ENCODE data around the gene HOXC4. TPM values are rescaled to one million over a fixed set of nuclear protein-coding genes. Genes with fewer than 3 reads are reported as not detected.

The HOXC4 gene
- polyA plus RNA-seq, 4 donors: 0.54 to 8.2 (median 1.1) TPM; not detected in 1

DNA sequence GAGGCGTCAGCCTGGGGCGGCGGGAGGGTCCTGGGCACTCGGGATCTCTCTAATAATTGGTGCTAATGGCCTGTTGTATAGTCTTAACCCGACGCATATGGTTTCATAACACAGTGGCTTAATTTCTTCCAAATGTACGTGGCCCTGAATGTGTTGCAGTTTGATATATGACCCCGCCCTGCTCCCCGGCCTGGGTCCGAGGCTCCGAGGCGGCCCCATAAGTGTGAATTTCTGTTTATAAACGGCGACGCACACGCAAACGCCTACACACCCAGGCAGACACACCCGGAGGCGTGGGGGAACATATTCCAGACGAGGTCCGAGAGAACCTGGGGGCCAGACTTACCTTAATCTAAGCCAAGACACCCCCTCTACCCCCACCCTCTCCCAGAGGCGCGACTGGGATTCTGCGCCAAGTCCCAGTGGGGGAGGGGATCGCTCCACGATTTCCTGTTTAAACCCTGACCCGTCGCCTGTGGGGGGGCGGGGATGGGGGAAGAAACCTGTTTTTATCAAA is 35.1 kb upstream of the HOXC4 start:
- Histone ChIP-seq H3K4me3 (ENCODE audit: low read depth in 1 of 3, low read length in 3 of 3) (peak overlapping the region in 2 of 3 donors; percentile 50 to 67), H3K9me3 (ENCODE audit: control insufficient read depth in 2 of 2, insufficient read depth in 1 of 2, low read depth in 1 of 2, low read length in 1 of 2) (peaks cover 0 to 3% of the 10 kb centered on the region in 2 donors), H3K27ac (ENCODE audit: low read depth in 1 of 3, low read length in 2 of 3) (peak overlapping the region; percentile 5 to 89 (median 82)), H3K27me3 (ENCODE audit: control insufficient read depth in 3 of 3, insufficient read depth in 3 of 3, low read length in 3 of 3) (peaks cover 6 to 96% (median 45%) of the 10 kb centered on the region in 3 donors), H3K36me3 (ENCODE audit: control insufficient read depth in 3 of 3, insufficient read depth in 2 of 3, low read depth in 1 of 3, low read length in 3 of 3) (no peaks in the 10 kb centered on the region), H3K4me1 (ENCODE audit: control insufficient read depth in 3 of 3, insufficient read depth in 2 of 3, low read depth in 1 of 3, low read length in 2 of 3) (peaks cover 0 to 32% (median 2%) of the 10 kb centered on the region in 3 donors)
- FAIRE-seq: no peak
- 12 to 26% (median 23%) methylated on average over 29 of the region's 29 CpGs for WGBS, 3 donors
- peak in 1 of 2 donors; percentile 58 for DNase-seq

DNA sequence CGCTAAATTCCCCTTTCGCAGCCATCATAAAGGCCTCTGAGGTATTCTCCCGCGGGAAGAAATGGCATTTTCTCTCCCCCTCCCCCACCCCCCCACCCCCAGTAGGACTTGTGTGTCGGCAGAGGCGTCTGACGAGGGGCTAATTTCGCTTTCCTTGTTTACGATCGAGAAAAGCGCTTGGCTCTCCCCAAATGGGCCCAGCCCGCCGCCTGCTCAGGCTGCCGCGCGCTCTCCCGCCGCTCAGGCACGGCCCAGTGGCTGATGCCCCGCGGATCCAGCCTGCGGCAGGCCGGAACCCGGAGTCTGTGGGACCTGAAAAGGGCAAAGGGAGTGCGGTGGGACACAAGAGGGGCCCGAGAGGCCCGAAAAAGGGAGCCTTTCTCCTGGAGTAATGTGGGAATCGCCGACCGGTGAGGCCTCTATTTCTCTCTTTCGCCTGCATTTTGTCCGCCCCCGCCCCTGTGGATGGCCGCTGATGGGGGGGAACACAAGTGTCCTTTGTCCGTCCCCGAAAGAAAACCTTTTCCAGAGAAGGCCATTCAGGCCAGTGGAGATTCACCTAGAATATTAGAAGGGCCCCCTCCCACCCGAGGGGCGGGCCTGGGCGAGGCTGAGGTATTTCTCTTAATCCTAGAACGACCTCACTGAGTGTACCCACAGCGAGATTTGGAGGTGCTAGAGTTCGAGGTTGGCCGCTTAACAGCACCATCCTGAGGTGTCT is 34.4 kb upstream of the HOXC4 start:
- 39 to 55% (median 53%) methylated on average over 40 to 43 of the region's 43 CpGs for WGBS, 3 donors
- H3K27me3 ChIP-seq (ENCODE audit: control insufficient read depth in 3 of 3, insufficient read depth in 3 of 3, low read length in 3 of 3): peaks cover 5 to 96% (median 46%) of the 10 kb centered on the region in 3 donors

DNA sequence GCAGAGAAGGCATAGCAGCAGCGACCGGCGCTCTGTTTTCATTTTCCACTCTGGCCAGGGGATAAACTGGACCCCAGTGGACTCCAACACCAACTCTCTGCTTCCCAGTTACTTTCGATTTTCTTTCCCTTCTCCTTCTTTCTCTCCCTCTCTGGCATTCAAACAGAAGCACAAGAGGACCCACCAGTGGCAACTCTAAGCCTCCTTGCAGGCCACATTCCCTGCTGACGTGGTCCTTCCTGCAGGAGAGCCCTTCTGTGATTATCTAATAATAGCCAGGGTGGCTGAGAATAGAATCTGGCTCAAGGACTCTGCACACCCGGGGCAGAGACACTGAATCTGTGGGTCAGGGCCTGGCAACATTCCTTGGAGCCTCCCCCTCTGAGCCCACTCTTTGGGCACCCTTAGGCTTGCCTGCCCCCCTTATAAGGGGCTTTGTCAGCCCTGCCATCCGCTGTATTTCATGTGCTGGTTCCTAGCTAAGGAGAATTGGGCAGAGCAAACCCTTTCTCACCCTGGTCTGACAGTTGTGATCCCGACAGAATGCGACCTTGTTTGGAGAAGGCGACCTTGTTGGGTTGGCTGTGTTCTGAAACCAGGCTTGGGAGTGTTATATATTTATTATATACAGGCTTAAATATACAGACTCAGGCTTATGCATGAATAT is 33.6 kb upstream of the HOXC4 start:
- no peaks in the 10 kb centered on the region for H3K36me3 ChIP-seq (ENCODE audit: control insufficient read depth in 3 of 3, insufficient read depth in 2 of 3, low read depth in 1 of 3, low read length in 3 of 3)
- peak overlapping the region in 2 of 3 donors; percentile 41 to 85 for H3K27ac ChIP-seq (ENCODE audit: low read depth in 1 of 3, low read length in 2 of 3)
- 35 to 44% (median 37%) methylated on average over 10 of the region's 10 CpGs for WGBS, 3 donors
- peak overlapping the region in 1 of 3 donors; percentile 9 for H3K4me3 ChIP-seq (ENCODE audit: low read depth in 1 of 3, low read length in 3 of 3)
- peaks cover 0 to 3% of the 10 kb centered on the region in 2 donors for H3K9me3 ChIP-seq (ENCODE audit: control insufficient read depth in 2 of 2, insufficient read depth in 1 of 2, low read depth in 1 of 2, low read length in 1 of 2)
- H3K27me3 ChIP-seq (ENCODE audit: control insufficient read depth in 3 of 3, insufficient read depth in 3 of 3, low read length in 3 of 3): peaks cover 6 to 95% (median 48%) of the 10 kb centered on the region in 3 donors
- FAIRE-seq (no peak), DNase-seq (no peak)
- H3K4me1 ChIP-seq (ENCODE audit: control insufficient read depth in 3 of 3, insufficient read depth in 2 of 3, low read depth in 1 of 3, low read length in 2 of 3): peaks cover 0 to 32% (median 2%) of the 10 kb centered on the region in 3 donors

More for the DNA sequence above, 34.4 kb upstream of the HOXC4 start:
- Histone ChIP-seq H3K4me1 (ENCODE audit: control insufficient read depth in 3 of 3, insufficient read depth in 2 of 3, low read depth in 1 of 3, low read length in 2 of 3) (peaks cover 0 to 32% (median 2%) of the 10 kb centered on the region in 3 donors), H3K4me3 (ENCODE audit: low read depth in 1 of 3, low read length in 3 of 3) (peak overlapping the region in 1 of 3 donors; percentile 67), H3K36me3 (ENCODE audit: control insufficient read depth in 3 of 3, insufficient read depth in 2 of 3, low read depth in 1 of 3, low read length in 3 of 3) (no peaks in the 10 kb centered on the region), H3K27ac (ENCODE audit: low read depth in 1 of 3, low read length in 2 of 3) (peak overlapping the region; percentile 21 to 85 (median 82)), H3K9me3 (ENCODE audit: control insufficient read depth in 2 of 2, insufficient read depth in 1 of 2, low read depth in 1 of 2, low read length in 1 of 2) (peaks cover 0 to 3% of the 10 kb centered on the region in 2 donors)
- DNase-seq (no peak), FAIRE-seq (no peak)

DNA sequence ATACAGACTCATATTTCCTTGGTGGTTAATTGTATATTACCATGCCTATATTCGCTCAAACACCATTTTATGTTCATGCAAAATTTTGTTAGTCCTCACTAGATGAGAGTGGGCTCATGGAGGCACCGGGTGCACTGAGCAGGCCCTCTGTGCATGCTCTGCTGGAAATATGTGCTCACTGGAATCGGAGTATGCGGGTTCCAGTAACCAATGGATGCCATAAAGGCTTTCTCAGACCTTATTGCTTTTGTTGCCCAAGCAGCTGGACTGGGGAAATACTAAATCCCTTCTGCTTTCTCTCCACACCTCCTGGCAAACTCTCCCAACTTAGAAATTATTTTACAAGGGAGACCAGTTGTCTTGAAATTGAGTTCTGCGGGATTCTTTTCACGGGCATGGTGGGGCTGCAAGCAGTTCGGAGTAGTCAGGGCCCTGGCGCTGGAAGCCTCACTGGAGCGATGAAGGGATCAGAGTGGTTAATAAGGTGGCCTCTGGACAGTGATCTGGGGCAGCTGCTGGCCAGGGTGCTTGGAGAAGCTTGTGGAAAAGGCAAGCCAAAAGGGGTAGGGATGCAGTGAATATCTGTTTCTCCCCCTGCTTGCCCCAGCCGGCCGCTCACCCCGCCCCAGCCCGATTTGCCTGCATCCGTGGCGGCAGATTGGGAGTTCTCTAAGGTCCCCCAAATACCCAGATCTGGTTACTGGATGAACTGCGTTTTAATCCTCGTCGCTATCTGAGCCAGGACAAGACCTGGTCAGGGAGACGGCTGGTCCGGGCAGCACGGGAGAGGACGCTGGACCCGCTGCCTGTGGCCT is 32.8 kb upstream of the HOXC4 start:
- no peaks in the 10 kb centered on the region for H3K36me3 ChIP-seq (ENCODE audit: control insufficient read depth in 3 of 3, insufficient read depth in 2 of 3, low read depth in 1 of 3, low read length in 3 of 3)
- H3K27me3 ChIP-seq (ENCODE audit: control insufficient read depth in 3 of 3, insufficient read depth in 3 of 3, low read length in 3 of 3): peaks cover 6 to 95% (median 44%) of the 10 kb centered on the region in 3 donors
- WGBS, 3 donors: 64 to 78% (median 75%) methylated on average over 23 of the region's 23 CpGs
- peak overlapping the region in 1 of 3 donors; percentile 9 for H3K4me3 ChIP-seq (ENCODE audit: low read depth in 1 of 3, low read length in 3 of 3)
- DNase-seq (no peak), FAIRE-seq (no peak)
- peaks cover 0 to 36% (median 2%) of the 10 kb centered on the region in 3 donors for H3K4me1 ChIP-seq (ENCODE audit: control insufficient read depth in 3 of 3, insufficient read depth in 2 of 3, low read depth in 1 of 3, low read length in 2 of 3)
- H3K27ac ChIP-seq (ENCODE audit: low read depth in 1 of 3, low read length in 2 of 3): peak overlapping the region in 2 of 3 donors; percentile 19 to 27
- H3K9me3 ChIP-seq (ENCODE audit: control insufficient read depth in 2 of 2, insufficient read depth in 1 of 2, low read depth in 1 of 2, low read length in 1 of 2): no peaks in the 10 kb centered on the region

DNA sequence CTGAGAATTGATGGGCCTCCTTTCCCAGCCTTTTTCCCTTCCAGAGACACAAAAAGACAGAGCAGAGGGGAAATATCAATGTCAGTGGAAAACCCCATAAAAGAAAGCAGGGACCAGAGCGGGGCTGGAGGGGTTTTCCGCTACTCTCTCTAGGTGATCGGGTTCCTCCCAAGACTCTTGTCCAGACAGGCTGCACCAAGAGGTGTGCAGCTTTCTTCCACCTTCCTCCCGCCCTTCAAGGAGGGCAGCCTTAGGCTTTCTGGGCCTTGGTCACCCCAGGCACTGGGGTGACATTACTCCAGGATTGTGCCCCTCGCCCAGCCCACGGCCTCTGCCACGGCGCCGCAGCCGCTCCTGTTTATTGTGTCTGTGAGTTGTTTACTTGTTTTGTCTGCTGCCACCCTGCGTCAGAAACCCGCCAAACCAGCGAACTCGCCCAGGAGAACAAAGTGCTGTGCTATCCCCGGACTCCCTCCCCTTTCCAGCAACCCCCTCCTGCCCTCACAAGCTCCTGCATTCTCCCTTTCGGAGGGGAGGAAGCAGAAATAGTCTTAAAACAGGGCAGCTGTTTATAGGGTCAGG is 32.1 kb upstream of the HOXC4 start:
- peak overlapping the region in 1 of 3 donors; percentile 19 for H3K27ac ChIP-seq (ENCODE audit: low read depth in 1 of 3, low read length in 2 of 3)
- DNase-seq (no peak), FAIRE-seq (no peak)
- no peak overlapping the region for H3K4me3 ChIP-seq (ENCODE audit: low read depth in 1 of 3, low read length in 3 of 3)
- H3K4me1 ChIP-seq (ENCODE audit: control insufficient read depth in 3 of 3, insufficient read depth in 2 of 3, low read depth in 1 of 3, low read length in 2 of 3): peaks cover 0 to 37% (median 2%) of the 10 kb centered on the region in 3 donors
- 17 to 33% (median 20%) methylated on average over 16 of the region's 16 CpGs for WGBS, 3 donors
- no peaks in the 10 kb centered on the region for H3K36me3 ChIP-seq (ENCODE audit: control insufficient read depth in 3 of 3, insufficient read depth in 2 of 3, low read depth in 1 of 3, low read length in 3 of 3)
- H3K9me3 ChIP-seq (ENCODE audit: control insufficient read depth in 2 of 2, insufficient read depth in 1 of 2, low read depth in 1 of 2, low read length in 1 of 2): no peaks in the 10 kb centered on the region
- H3K27me3 ChIP-seq (ENCODE audit: control insufficient read depth in 3 of 3, insufficient read depth in 3 of 3, low read length in 3 of 3): peaks cover 6 to 96% (median 44%) of the 10 kb centered on the region in 3 donors

DNA sequence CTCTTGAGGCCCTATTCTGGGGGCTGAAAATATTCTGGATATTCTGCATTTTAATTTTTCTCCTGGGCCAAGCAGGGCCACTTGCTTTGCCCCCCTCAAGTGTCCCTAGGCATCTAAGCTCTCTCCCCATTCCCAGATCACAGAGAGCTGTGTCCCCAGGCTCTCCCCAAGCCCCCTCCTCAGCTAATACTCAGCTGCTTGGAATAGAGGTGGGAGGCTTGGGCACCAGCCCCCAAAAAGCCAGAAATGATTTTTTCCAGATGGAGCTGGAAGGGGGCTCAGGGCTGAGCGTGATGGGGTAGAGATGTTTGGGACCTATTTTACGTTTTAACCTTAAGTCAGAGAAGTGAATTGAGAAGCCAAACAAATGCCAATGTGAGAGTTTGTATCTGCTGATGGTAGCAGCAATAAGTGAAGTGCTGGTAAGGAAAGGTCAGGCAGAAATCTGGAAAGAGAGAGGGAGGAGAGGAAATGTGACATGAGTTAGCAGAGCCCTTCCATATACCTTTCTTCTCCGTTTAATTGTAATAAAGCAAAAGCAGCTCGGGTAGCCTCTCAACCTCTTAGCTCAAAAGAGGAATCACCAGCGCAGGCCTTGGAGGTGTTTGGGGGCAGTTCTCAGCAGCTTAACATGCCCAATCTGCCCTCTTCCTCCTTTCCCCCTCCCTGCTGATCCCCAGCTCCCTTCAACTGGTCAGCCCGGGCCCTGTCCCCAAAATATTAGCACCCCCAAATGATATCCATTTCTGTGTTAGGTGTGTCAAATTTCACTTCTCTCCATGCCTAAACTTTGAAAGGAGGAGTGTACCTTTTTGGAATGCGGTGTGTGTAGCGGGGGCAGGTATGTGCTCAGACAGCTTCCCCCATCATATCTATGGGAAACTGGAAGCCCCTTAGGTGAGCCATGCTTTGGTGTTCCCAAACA is 30.4 kb upstream of the HOXC4 start:
- peaks cover 6 to 96% (median 49%) of the 10 kb centered on the region in 3 donors for H3K27me3 ChIP-seq (ENCODE audit: control insufficient read depth in 3 of 3, insufficient read depth in 3 of 3, low read length in 3 of 3)
- H3K9me3 ChIP-seq (ENCODE audit: control insufficient read depth in 2 of 2, insufficient read depth in 1 of 2, low read depth in 1 of 2, low read length in 1 of 2): no peaks in the 10 kb centered on the region
- no peak for DNase-seq
- FAIRE-seq: no peak
- H3K4me1 ChIP-seq (ENCODE audit: control insufficient read depth in 3 of 3, insufficient read depth in 2 of 3, low read depth in 1 of 3, low read length in 2 of 3): peaks cover 0 to 46% (median 6%) of the 10 kb centered on the region in 3 donors
- H3K36me3 ChIP-seq (ENCODE audit: control insufficient read depth in 3 of 3, insufficient read depth in 2 of 3, low read depth in 1 of 3, low read length in 3 of 3): no peaks in the 10 kb centered on the region
- no peak overlapping the region for H3K4me3 ChIP-seq (ENCODE audit: low read depth in 1 of 3, low read length in 3 of 3)
- 50 to 64% (median 56%) methylated on average over 8 of the region's 8 CpGs for WGBS, 3 donors
- no peak overlapping the region for H3K27ac ChIP-seq (ENCODE audit: low read depth in 1 of 3, low read length in 2 of 3)

DNA sequence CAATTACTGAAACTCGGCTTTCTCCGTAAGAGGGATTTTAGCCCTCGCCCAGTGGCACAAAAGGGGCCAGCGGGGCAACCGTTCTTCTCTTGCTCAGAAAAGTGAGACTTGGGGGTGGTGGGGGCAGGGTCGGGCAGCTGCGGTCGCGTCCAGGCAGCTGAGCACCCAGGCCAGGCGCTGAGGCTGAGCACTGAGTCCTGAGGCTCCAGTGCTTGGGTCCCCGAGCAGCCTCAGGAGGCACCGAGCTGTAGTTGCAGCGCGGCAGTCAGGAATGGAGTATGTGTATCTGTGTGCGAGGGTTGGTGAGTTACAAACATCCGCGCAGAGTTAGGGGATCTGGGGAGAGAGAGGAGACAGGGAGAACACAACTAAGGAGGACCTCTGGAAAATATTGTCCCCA is 29.5 kb upstream of the HOXC4 start:
- 54 to 72% (median 62%) methylated on average over 17 of the region's 17 CpGs for WGBS, 3 donors
- Histone ChIP-seq H3K36me3 (ENCODE audit: control insufficient read depth in 3 of 3, insufficient read depth in 2 of 3, low read depth in 1 of 3, low read length in 3 of 3) (no peaks in the 10 kb centered on the region), H3K27ac (ENCODE audit: low read depth in 1 of 3, low read length in 2 of 3) (peak overlapping the region in 1 of 3 donors; percentile 19), H3K4me3 (ENCODE audit: low read depth in 1 of 3, low read length in 3 of 3) (no peak overlapping the region), H3K27me3 (ENCODE audit: control insufficient read depth in 3 of 3, insufficient read depth in 3 of 3, low read length in 3 of 3) (peaks cover 6 to 97% (median 51%) of the 10 kb centered on the region in 3 donors), H3K9me3 (ENCODE audit: control insufficient read depth in 2 of 2, insufficient read depth in 1 of 2, low read depth in 1 of 2, low read length in 1 of 2) (no peaks in the 10 kb centered on the region), H3K4me1 (ENCODE audit: control insufficient read depth in 3 of 3, insufficient read depth in 2 of 3, low read depth in 1 of 3, low read length in 2 of 3) (peaks cover 0 to 49% (median 4%) of the 10 kb centered on the region in 3 donors)
- FAIRE-seq (no peak), DNase-seq (no peak)

All from small intestine (tissue), 7 donors.